Loucy (cell line): Measurements from ENCODE around the gene INPP4B.

Source experiments
- H2AFZ ChIP-seq: fragments of 200-600 bp; sonication (generic); 2 replicates; pipeline ENCODE4 v1.6.0; 2016; ENCODE audit warnings: antibody characterized with exemption, mild to moderate bottlenecking, low read length, moderate library complexity
- H3F3A ChIP-seq: fragments of 200-600 bp; 2 replicates; pipeline ENCODE4 v1.6.0; 2016; ENCODE audit warnings: antibody characterized with exemption, low read depth, mild to moderate bottlenecking
- H3K27me3 ChIP-seq: fragments of 200-600 bp; sonication (generic); 2 replicates; pipeline ENCODE4 v1.6.1; 2014; ENCODE audit warnings: low read length, mild to moderate bottlenecking; ENCODE audit not compliant: insufficient read depth, poor library complexity, severe bottlenecking
- H3K36me3 ChIP-seq: fragments of 200-600 bp; sonication (generic); 2 replicates; pipeline ENCODE4 v1.6.1; 2016; ENCODE audit warnings: low read length; ENCODE audit not compliant: insufficient read depth
- H3K4me1 ChIP-seq: fragments of 200-600 bp; sonication (generic); 2 replicates; pipeline ENCODE4 v1.5.1; 2014; ENCODE audit warnings: low read length, mild to moderate bottlenecking; ENCODE audit not compliant: insufficient read depth, poor library complexity, severe bottlenecking
- H3K4me2 ChIP-seq: fragments of 200-600 bp; sonication (generic); 2 replicates; pipeline ENCODE4 v1.6.0; 2014; ENCODE audit warnings: antibody characterized with exemption, low read length, low read depth, mild to moderate bottlenecking; ENCODE audit not compliant: poor library complexity, severe bottlenecking
- H3K4me3 ChIP-seq: fragments of 200-600 bp; sonication (generic); 2 replicates; pipeline ENCODE4 v1.5.1; 2014; ENCODE audit warnings: low read length, mild to moderate bottlenecking, mixed read lengths; ENCODE audit not compliant: poor library complexity, severe bottlenecking
- H3K79me2 ChIP-seq: fragments of 200-600 bp; sonication (generic); 2 replicates; pipeline ENCODE4 v1.6.1; 2014; ENCODE audit warnings: low read length; ENCODE audit not compliant: insufficient read depth
- H3K9ac ChIP-seq: fragments of 200-600 bp; sonication (generic); 2 replicates; pipeline ENCODE4 v1.6.0; 2014; ENCODE audit warnings: mild to moderate bottlenecking, low read depth, low read length, moderate library complexity; ENCODE audit not compliant: poor library complexity, severe bottlenecking
- H3K9me2 ChIP-seq: fragments of 200-600 bp; sonication (generic); replicated peaks from 2 replicates; pipeline ENCODE4 v1.6.1; 2016; ENCODE audit warnings: low read depth, low read length, mixed read lengths
- H3K9me3 ChIP-seq: fragments of 200-600 bp; sonication (generic); 2 replicates; pipeline ENCODE4 v1.6.1; 2014; ENCODE audit warnings: mild to moderate bottlenecking, antibody characterized with exemption, low read length, low read depth; ENCODE audit not compliant: insufficient read depth
- H4K20me1 ChIP-seq: fragments of 200-600 bp; sonication (generic); 2 replicates; pipeline ENCODE4 v1.6.0; 2014; ENCODE audit warnings: antibody characterized with exemption, low read length, mild to moderate bottlenecking; ENCODE audit not compliant: insufficient read depth, poor library complexity, severe bottlenecking
- EZH2phosphoT487 ChIP-seq: fragments of 200-600 bp; IDR thresholded peaks from 2 replicates; pipeline ENCODE4 v1.6.1; 2018; ENCODE audit warnings: antibody characterized with exemption, mild to moderate bottlenecking, moderate library complexity, borderline replicate concordance
- TF ChIP-seq, protein P1 (sequence below): fragments of 200-600 bp; sonication (generic); conservative IDR thresholded peaks from 2 replicates; pipeline ENCODE4 v1.5.1; 2014; ENCODE audit warnings: mild to moderate bottlenecking, antibody characterized with exemption, low read length

The INPP4B gene

DNA sequence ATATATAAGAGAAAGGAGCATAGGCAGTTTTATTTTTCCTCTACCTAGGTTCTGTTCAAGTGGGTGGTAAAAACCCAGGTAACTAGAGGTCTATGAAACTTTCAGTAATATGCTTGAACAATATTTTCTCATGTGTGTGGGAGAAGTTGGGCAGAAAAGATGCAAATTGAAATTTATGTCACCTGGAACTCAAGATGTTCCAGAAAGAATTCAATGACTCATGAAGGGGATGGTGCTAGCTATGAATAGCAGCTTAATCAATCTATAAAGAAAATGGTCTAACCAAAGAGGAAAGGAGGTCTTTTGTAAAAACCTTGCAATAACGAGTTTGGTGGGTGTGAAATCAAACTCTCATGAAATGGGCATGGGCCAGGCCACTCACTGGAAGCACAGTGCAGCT lies 263.8 kb downstream of the INPP4B start:
- Histone ChIP-seq H3K4me1 (no peaks in the 10 kb centered on the region), H3K9me2 (no peaks in the 10 kb centered on the region), H3K9me3 (no peaks in the 10 kb centered on the region), H3K27me3 (no peaks in the 10 kb centered on the region), H3K9ac (no peak overlapping the region), H3K4me2 (no peak overlapping the region), H2AFZ (no peak overlapping the region), H4K20me1 (no peaks in the 10 kb centered on the region), H3K79me2 (no peaks in the 10 kb centered on the region), H3F3A (no peaks in the 10 kb centered on the region), H3K4me3 (no peak overlapping the region), H3K36me3 (no peaks in the 10 kb centered on the region)
- TF ChIP-seq EZH2phosphoT487, result no peak
- TF ChIP-seq, protein P1, sequence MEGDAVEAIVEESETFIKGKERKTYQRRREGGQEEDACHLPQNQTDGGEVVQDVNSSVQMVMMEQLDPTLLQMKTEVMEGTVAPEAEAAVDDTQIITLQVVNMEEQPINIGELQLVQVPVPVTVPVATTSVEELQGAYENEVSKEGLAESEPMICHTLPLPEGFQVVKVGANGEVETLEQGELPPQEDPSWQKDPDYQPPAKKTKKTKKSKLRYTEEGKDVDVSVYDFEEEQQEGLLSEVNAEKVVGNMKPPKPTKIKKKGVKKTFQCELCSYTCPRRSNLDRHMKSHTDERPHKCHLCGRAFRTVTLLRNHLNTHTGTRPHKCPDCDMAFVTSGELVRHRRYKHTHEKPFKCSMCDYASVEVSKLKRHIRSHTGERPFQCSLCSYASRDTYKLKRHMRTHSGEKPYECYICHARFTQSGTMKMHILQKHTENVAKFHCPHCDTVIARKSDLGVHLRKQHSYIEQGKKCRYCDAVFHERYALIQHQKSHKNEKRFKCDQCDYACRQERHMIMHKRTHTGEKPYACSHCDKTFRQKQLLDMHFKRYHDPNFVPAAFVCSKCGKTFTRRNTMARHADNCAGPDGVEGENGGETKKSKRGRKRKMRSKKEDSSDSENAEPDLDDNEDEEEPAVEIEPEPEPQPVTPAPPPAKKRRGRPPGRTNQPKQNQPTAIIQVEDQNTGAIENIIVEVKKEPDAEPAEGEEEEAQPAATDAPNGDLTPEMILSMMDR, result no peak

- H3K4me3 ChIP-seq, result no peak overlapping the region
- H3K27me3 ChIP-seq, result no peaks in the 10 kb centered on the region
- TF ChIP-seq, protein P1, result no peak
- TF ChIP-seq EZH2phosphoT487, result no peak
These were observed 264.2 kb downstream of the INPP4B start for GRCh38 chr4:142581881-142582280.

GRCh38 chr4:142579443-142579842 lies 266.7 kb downstream of the INPP4B start:
- H4K20me1 ChIP-seq, result no peaks in the 10 kb centered on the region
- H3K79me2 ChIP-seq, result no peaks in the 10 kb centered on the region
- no peak overlapping the region for H2AFZ ChIP-seq
- H3F3A ChIP-seq, result no peaks in the 10 kb centered on the region
- H3K9me3 ChIP-seq, result no peaks in the 10 kb centered on the region
- H3K9ac ChIP-seq, result no peak overlapping the region
- H3K4me2 ChIP-seq, result no peak overlapping the region
- TF ChIP-seq, protein P1, result no peak
- no peak for TF ChIP-seq EZH2phosphoT487
- H3K36me3 ChIP-seq, result no peaks in the 10 kb centered on the region
- H3K4me3 ChIP-seq, result no peak overlapping the region
- H3K27me3 ChIP-seq, result no peaks in the 10 kb centered on the region
- H3K4me1 ChIP-seq, result no peaks in the 10 kb centered on the region
- no peaks in the 10 kb centered on the region for H3K9me2 ChIP-seq

More at GRCh38 chr4:142581881-142582280, 264.2 kb downstream of the INPP4B start:
- Histone ChIP-seq H2AFZ (no peak overlapping the region), H3K4me2 (no peak overlapping the region), H3K4me1 (no peaks in the 10 kb centered on the region), H3K9ac (no peak overlapping the region), H4K20me1 (no peaks in the 10 kb centered on the region), H3K9me3 (no peaks in the 10 kb centered on the region), H3K36me3 (no peaks in the 10 kb centered on the region), H3F3A (no peaks in the 10 kb centered on the region), H3K9me2 (no peaks in the 10 kb centered on the region), H3K79me2 (no peaks in the 10 kb centered on the region)
